Ishikawa (cell line): ENCODE measurements around the gene MTMR10.

Experiments used
- CEBPB ChIP-seq: IDR thresholded peaks from 2 replicates; pipeline ENCODE4 v1.6.1; 2012
- EGR1 ChIP-seq: IDR thresholded peaks from 2 replicates; pipeline ENCODE4 v1.6.1; 2012
- EP300 ChIP-seq: IDR thresholded peaks from 2 replicates; pipeline ENCODE4 v1.6.1; 2012; ENCODE audit warnings: borderline replicate concordance
- MAX ChIP-seq: IDR thresholded peaks from 2 replicates; pipeline ENCODE4 v1.6.1; 2012
- NFIC ChIP-seq: IDR thresholded peaks from 2 replicates; pipeline ENCODE4 v1.6.1; 2012

- TF ChIP-seq EP300 (no peak), NFIC (no peak), CEBPB (no peak), MAX (no peak), EGR1 (no peak)
Measured at GRCh38 chr15:31001702-31002101, 10.3 kb upstream of the MTMR10 start.
